Fibroblast of lung (primary cell): ENCODE data around the gene RABEP1. TPM values are rescaled to one million over a fixed set of nuclear protein-coding genes. Genes with fewer than 3 reads are reported as not detected.
"Not testable (repeated sequence)": the region's sequence is repeated elsewhere in the genome, so short reads cannot be mapped to it uniquely, and the experiment has no call there.

Experiments
- DNase-seq, 2 donors: peaks; one replicate each; pipeline versions ENCODE4 v3.0.0 to v3.0.0-alpha.2; 2010; ENCODE audit warnings: low read depth in 2 of 2
- H2AFZ ChIP-seq: 2 replicates; pipeline ENCODE4 v1.5.1; 2012; ENCODE audit warnings: low read length, control low read depth, inconsistent platforms
- H3K27ac ChIP-seq: 2 replicates; pipeline ENCODE4 v1.5.1; 2011; ENCODE audit warnings: low read length, control low read depth; ENCODE audit not compliant: insufficient read depth
- H3K27me3 ChIP-seq: 2 replicates; pipeline ENCODE4 v1.5.1; 2011; ENCODE audit warnings: mild to moderate bottlenecking, low read length; ENCODE audit not compliant: control insufficient read depth, insufficient read depth
- H3K36me3 ChIP-seq: 2 replicates; pipeline ENCODE4 v1.5.1; 2011; ENCODE audit warnings: low read length; ENCODE audit not compliant: control insufficient read depth, insufficient read depth
- H3K4me1 ChIP-seq: 2 replicates; pipeline ENCODE4 v1.5.1; 2011; ENCODE audit warnings: low read length; ENCODE audit not compliant: control insufficient read depth, insufficient read depth; ENCODE audit errors: extremely low read depth
- H3K4me2 ChIP-seq: 2 replicates; pipeline ENCODE4 v1.5.1; 2011; ENCODE audit warnings: low read length, control low read depth; ENCODE audit not compliant: insufficient read depth; ENCODE audit errors: extremely low read depth
- H3K4me3 ChIP-seq, 4 experiments: fragments of 200-600 bp in 1 of 4; sonication (generic) in 1 of 4; replicated peaks in 1 of 4; 2 replicates each; pipeline ENCODE4 v1.5.1; 2011 to 2016; ENCODE audit warnings: low read length in 4 of 4, low read depth in 3 of 4, mild to moderate bottlenecking in 3 of 4, control low read depth in 2 of 4, inconsistent platforms in 1 of 4, mixed read lengths in 1 of 4; ENCODE audit not compliant: insufficient read depth in 1 of 4; ENCODE audit errors: control extremely low read depth in 1 of 4
- H3K79me2 ChIP-seq: 2 replicates; pipeline ENCODE4 v1.5.1; 2012; ENCODE audit warnings: mild to moderate bottlenecking, low read length, inconsistent platforms; ENCODE audit not compliant: control insufficient read depth, insufficient read depth
- H3K9ac ChIP-seq: 2 replicates; pipeline ENCODE4 v1.5.1; 2011; ENCODE audit warnings: mild to moderate bottlenecking, low read length, control low read depth; ENCODE audit not compliant: insufficient read depth
- H3K9me3 ChIP-seq: 2 replicates; pipeline ENCODE4 v1.5.1; 2012; ENCODE audit warnings: low read depth, low read length; ENCODE audit not compliant: control insufficient read depth, insufficient read depth
- H4K20me1 ChIP-seq: 2 replicates; pipeline ENCODE4 v1.5.1; 2011; ENCODE audit warnings: low read length; ENCODE audit not compliant: control insufficient read depth, insufficient read depth; ENCODE audit errors: extremely low read depth
- EZH2 ChIP-seq: IDR thresholded peaks from 2 replicates; pipeline ENCODE4 v1.5.1; 2012; ENCODE audit warnings: low read length, control low read depth, mild to moderate bottlenecking; ENCODE audit errors: missing control alignments
- polyA minus RNA-seq: library from RNA; depleted of rRNA, polyadenylated mRNA; stranded (reverse); fragments of >200 nt; gene quantifications from 2 replicates; pipeline ENCODE4 v1.2.3, GENCODE V29; 2011; ENCODE audit warnings: low replicate concordance
- polyA plus RNA-seq, 2 donors: library from polyadenylated mRNA; depleted of rRNA in 1 of 2; stranded (reverse) in 1 of 2; unstranded in 1 of 2; fragments of >200 nt; gene quantifications; 2 replicates each; pipeline ENCODE4 v1.2.1, GENCODE V29; 2011 to 2012; ENCODE audit warnings: missing spikeins in 1 of 2
- total RNA-seq: library from RNA; depleted of rRNA; stranded (reverse); fragments of >200 nt; gene quantifications from 2 replicates; pipeline ENCODE4 v1.2.1, GENCODE V29; 2014
- TF ChIP-seq, protein P1 (sequence below), 2 donors: IDR thresholded peaks in 1 of 2; conservative IDR thresholded peaks in 1 of 2; 1 replicate in 1 of 2; 2 replicates in 1 of 2; pipeline ENCODE4 v1.5.1; 2011 to 2012; ENCODE audit warnings: low read length in 2 of 2, control low read depth in 1 of 2, inconsistent platforms in 1 of 2, low read depth in 1 of 2, mild to moderate bottlenecking in 1 of 2

RABEP1 gene, protein sequence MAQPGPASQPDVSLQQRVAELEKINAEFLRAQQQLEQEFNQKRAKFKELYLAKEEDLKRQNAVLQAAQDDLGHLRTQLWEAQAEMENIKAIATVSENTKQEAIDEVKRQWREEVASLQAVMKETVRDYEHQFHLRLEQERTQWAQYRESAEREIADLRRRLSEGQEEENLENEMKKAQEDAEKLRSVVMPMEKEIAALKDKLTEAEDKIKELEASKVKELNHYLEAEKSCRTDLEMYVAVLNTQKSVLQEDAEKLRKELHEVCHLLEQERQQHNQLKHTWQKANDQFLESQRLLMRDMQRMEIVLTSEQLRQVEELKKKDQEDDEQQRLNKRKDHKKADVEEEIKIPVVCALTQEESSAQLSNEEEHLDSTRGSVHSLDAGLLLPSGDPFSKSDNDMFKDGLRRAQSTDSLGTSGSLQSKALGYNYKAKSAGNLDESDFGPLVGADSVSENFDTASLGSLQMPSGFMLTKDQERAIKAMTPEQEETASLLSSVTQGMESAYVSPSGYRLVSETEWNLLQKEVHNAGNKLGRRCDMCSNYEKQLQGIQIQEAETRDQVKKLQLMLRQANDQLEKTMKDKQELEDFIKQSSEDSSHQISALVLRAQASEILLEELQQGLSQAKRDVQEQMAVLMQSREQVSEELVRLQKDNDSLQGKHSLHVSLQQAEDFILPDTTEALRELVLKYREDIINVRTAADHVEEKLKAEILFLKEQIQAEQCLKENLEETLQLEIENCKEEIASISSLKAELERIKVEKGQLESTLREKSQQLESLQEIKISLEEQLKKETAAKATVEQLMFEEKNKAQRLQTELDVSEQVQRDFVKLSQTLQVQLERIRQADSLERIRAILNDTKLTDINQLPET
- total RNA-seq (46.5 and 64.4 TPM in 2 replicates), polyA plus RNA-seq (33.6 and 46.3 TPM in 2 replicates), polyA minus RNA-seq (17.6 and 31.6 TPM in 2 replicates)
- 32.0 and 38.7 TPM in 2 replicates for polyA plus RNA-seq (2012)

DNA sequence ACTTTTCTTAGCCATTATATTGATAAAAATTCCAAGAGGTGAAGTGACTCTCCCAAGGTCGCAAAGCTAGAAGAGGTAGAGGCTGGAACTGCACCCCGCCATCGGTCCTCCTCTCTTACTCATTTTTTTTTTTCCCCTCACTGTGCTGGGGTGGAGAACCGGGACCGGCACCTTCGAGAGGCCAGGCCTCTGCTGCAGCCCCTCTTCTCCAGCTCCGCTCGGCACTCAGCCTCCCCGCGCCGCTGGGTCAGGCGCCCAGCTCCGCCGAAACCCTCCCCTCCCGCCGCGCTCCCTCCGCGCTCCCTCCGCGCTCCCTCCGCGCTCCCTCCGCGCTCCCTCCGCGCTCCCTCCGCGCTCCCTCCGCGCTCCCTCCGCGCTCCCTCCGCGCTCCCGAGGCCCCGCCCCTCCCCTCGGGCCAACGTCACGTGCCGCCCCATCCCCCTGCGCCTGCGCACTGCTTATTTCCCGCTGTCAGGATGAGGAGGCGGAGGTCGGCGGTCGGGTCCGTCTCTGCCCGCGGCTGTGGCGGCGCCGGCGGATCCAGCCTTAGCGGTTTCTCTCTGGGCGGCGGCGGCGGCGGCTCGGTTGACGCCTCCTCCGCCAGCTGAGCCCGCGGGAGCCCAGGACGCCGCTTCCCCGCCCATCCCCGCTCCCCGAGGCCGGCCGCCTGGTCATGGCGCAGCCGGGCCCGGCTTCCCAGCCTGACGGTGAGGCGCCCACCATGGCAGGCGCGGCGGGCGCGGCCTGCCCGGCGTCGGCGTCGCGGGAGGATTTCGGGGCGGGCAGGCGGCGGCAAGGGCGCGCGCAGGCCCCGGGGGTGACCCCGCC, at the start of gene RABEP1:
Gene RABEP1, plus strand, starts transcription at position 471 of the 828 bp plus-strand sequence. Its CDS starts 203 bp downstream, at position 674.
- H3K79me2 ChIP-seq, result peaks cover 43% of the 10 kb centered on the region
- H3K9ac ChIP-seq, result peak within 1 kb of the TSS; percentile 84
- peak within 1 kb of the TSS; percentile 80 for H2AFZ ChIP-seq
- H3K4me1 ChIP-seq, result peaks cover 2% of the 10 kb centered on the region
- no peak for TF ChIP-seq EZH2
- TF ChIP-seq, protein P1, sequence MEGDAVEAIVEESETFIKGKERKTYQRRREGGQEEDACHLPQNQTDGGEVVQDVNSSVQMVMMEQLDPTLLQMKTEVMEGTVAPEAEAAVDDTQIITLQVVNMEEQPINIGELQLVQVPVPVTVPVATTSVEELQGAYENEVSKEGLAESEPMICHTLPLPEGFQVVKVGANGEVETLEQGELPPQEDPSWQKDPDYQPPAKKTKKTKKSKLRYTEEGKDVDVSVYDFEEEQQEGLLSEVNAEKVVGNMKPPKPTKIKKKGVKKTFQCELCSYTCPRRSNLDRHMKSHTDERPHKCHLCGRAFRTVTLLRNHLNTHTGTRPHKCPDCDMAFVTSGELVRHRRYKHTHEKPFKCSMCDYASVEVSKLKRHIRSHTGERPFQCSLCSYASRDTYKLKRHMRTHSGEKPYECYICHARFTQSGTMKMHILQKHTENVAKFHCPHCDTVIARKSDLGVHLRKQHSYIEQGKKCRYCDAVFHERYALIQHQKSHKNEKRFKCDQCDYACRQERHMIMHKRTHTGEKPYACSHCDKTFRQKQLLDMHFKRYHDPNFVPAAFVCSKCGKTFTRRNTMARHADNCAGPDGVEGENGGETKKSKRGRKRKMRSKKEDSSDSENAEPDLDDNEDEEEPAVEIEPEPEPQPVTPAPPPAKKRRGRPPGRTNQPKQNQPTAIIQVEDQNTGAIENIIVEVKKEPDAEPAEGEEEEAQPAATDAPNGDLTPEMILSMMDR (conservative IDR thresholded peaks at IDR 0.05 in 1 of 2, IDR thresholded peaks at IDR 0.05 in 1 of 2; ENCODE audit: low read depth in 1 of 2, low read length in 2 of 2), result peak in 1 of 2 donors; percentile 27
- H3K36me3 ChIP-seq, result no peaks in the 10 kb centered on the region
- DNase-seq, result peak; percentile 86 to 90
- peak within 1 kb of the TSS; percentile 70 for H3K27ac ChIP-seq
- H3K27me3 ChIP-seq, result no peaks in the 10 kb centered on the region
- no peaks in the 10 kb centered on the region for H4K20me1 ChIP-seq
- H3K9me3 ChIP-seq, result no peaks in the 10 kb centered on the region
- H3K4me3 ChIP-seq, result peak within 1 kb of the TSS; percentile 65 to 93 (median 72)
- peak within 1 kb of the TSS; percentile 88 for H3K4me2 ChIP-seq

DNA sequence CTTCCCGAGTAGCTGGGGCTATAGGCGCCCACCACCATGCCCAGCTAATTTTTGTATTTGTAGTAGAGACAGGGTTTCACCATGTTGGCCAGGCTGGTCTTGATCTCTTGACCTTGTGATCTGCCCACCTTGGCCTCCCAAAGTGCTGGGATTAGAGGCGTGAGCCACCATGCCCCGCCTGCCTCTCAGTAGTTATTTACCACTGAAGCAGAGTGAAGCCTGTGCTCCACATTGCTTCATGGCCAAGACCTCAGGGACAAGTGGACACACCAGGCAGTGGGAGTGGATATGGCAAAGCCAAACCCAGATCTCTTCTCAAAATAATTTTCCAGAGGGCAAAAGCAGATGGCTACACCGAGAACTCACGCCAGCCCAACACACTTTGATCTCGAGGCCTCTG, 48.6 kb upstream of the RABEP1 start:
- H3K9me3 ChIP-seq, H3K4me2 ChIP-seq, H3K27ac ChIP-seq, H3K4me3 ChIP-seq, H3K4me1 ChIP-seq, H3K79me2 ChIP-seq, H4K20me1 ChIP-seq, H3K36me3 ChIP-seq, H3K9ac ChIP-seq, H2AFZ ChIP-seq, H3K27me3 ChIP-seq, DNase-seq: not testable (repeated sequence)

DNA sequence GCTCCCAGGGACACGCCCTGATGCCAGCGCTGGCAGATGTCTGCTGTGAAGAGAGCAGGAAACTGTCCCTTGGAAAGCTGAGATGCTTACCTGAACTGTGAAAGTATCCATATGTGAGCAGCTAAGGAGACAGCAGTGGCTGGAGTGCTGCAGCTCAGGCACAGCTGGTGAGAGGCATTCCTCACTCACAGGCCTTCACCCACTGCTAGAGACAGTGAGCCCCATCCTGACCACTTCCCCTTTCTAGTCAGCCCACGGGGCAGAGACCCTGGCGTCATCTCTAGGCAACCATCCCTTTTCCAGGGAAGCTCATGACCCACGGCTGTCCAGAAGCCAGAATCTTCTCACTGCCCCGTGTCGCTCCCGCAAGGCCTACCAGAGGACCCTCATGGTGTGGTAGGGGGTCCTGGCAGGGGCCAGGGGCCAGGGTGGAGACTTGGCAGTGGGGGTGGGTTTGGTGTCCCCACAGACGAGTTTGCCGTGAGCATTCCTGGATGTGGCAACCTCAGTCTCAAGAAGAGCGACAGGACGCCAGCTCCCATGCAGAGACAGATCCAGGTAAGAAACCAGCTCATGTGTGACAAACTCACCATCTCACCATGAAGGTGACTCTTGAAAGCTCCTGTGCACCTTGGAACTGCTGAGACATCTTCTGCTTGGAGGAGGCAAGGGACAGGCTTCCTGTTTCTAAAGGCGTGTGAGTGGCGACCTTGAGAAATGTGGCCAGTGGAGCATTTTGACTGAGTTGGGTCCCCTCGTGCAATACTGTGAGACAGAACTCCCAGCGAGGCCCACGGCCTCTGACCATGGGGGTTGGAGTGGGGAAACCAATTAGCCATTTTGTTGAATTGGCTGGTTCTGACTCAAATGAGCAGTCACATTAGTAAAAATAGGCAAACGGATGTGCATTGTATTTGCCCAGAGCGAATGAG, 47.2 kb upstream of the RABEP1 start, which contains the start of gene SCIMP:
Gene SCIMP, minus strand, starts transcription at position 216 of the 932 bp plus-strand sequence. Its CDS starts 105 bp downstream, at position 111.
- Histone ChIP-seq H3K27me3 (no peaks in the 10 kb centered on the region), H3K4me2 (no peak within 1 kb of the TSS), H2AFZ (no peak within 1 kb of the TSS), H3K4me1 (no peaks in the 10 kb centered on the region), H4K20me1 (no peaks in the 10 kb centered on the region), H3K9me3 (no peaks in the 10 kb centered on the region), H3K79me2 (no peaks in the 10 kb centered on the region), H3K36me3 (no peaks in the 10 kb centered on the region), H3K4me3 (no peak within 1 kb of the TSS), H3K27ac (no peak within 1 kb of the TSS), H3K9ac (no peak within 1 kb of the TSS)
- TF ChIP-seq EZH2, result no peak
- TF ChIP-seq, protein P1 (conservative IDR thresholded peaks at IDR 0.05 in 1 of 2, IDR thresholded peaks at IDR 0.05 in 1 of 2; ENCODE audit: low read depth in 1 of 2, low read length in 2 of 2), result no peak
- DNase-seq, result no peak
